ENCODE measurements around the gene INPP4A.

- TF ChIP-seq CTCF (IDR thresholded peaks at IDR 0.05) (no peak), ZFX (IDR thresholded peaks at IDR 0.05; ENCODE audit: borderline replicate concordance) (no peak)
Measured at GRCh38 chr2:98550165-98550564, 105.5 kb downstream of the INPP4A start.

All from 22Rv1 (cell line).